ENCODE data around the gene CREM. TPM values are rescaled to one million over a fixed set of nuclear protein-coding genes. Genes with fewer than 3 reads are reported as not detected.
"Not testable (repeated sequence)": the region's sequence is repeated elsewhere in the genome, so short reads cannot be mapped to it uniquely, and the experiment has no call there.

CREM gene
- total RNA-seq, 1 donor from 2014 or later, result 39.4 TPM

GRCh38 chr10:35211390-35211789 is 84.7 kb downstream of the CREM start:
- Histone ChIP-seq H3K27me3 (ENCODE audit: control insufficient read depth, insufficient read depth, low read length) (no peaks in the 10 kb centered on the region), H3K36me3 (ENCODE audit: control insufficient read depth, insufficient read depth, low read length) (no peaks in the 10 kb centered on the region), H3K4me3 (ENCODE audit: low read depth, low read length) (no peak overlapping the region)
- no peak for TF ChIP-seq CTCF (IDR thresholded peaks at IDR 0.05; ENCODE audit: insufficient read depth, low read length, poor library complexity, severe bottlenecking)
- DNase-seq (ENCODE audit: low read depth), result no peak

- TF ChIP-seq CTCF (IDR thresholded peaks at IDR 0.05; ENCODE audit: insufficient read depth, low read length, poor library complexity, severe bottlenecking), result no peak
- DNase-seq (ENCODE audit: low read depth), result no peak
- no peak overlapping the region for H3K4me3 ChIP-seq (ENCODE audit: low read depth, low read length)
- no peaks in the 10 kb centered on the region for H3K27me3 ChIP-seq (ENCODE audit: control insufficient read depth, insufficient read depth, low read length)
- H3K36me3 ChIP-seq (ENCODE audit: control insufficient read depth, insufficient read depth, low read length), result no peaks in the 10 kb centered on the region
These were observed 86.2 kb downstream of the CREM start for GRCh38 chr10:35212856-35213255.

- Histone ChIP-seq H3K4me3 (ENCODE audit: low read depth, low read length) (no peak overlapping the region), H3K36me3 (ENCODE audit: control insufficient read depth, insufficient read depth, low read length) (no peaks in the 10 kb centered on the region), H3K27me3 (ENCODE audit: control insufficient read depth, insufficient read depth, low read length) (no peaks in the 10 kb centered on the region)
- no peak for TF ChIP-seq CTCF (IDR thresholded peaks at IDR 0.05; ENCODE audit: insufficient read depth, low read length, poor library complexity, severe bottlenecking)
- no peak for DNase-seq (ENCODE audit: low read depth)
These were observed 87.1 kb downstream of the CREM start for GRCh38 chr10:35213699-35214098.

GRCh38 chr10:35214607-35215020 is 88.0 kb downstream of the CREM start:
- no peaks in the 10 kb centered on the region for H3K36me3 ChIP-seq (ENCODE audit: control insufficient read depth, insufficient read depth, low read length)
- H3K4me3 ChIP-seq (ENCODE audit: low read depth, low read length), result no peak overlapping the region
- TF ChIP-seq CTCF (IDR thresholded peaks at IDR 0.05; ENCODE audit: insufficient read depth, low read length, poor library complexity, severe bottlenecking), result no peak
- no peaks in the 10 kb centered on the region for H3K27me3 ChIP-seq (ENCODE audit: control insufficient read depth, insufficient read depth, low read length)
- no peak for DNase-seq (ENCODE audit: low read depth)

- DNase-seq (ENCODE audit: low read depth), result no peak
- Histone ChIP-seq H3K4me3 (ENCODE audit: low read depth, low read length) (no peak overlapping the region), H3K27me3 (ENCODE audit: control insufficient read depth, insufficient read depth, low read length) (no peaks in the 10 kb centered on the region), H3K36me3 (ENCODE audit: control insufficient read depth, insufficient read depth, low read length) (no peaks in the 10 kb centered on the region)
- TF ChIP-seq CTCF (IDR thresholded peaks at IDR 0.05; ENCODE audit: insufficient read depth, low read length, poor library complexity, severe bottlenecking), result no peak
These were observed 88.5 kb downstream of the CREM start for GRCh38 chr10:35215107-35215506.

- TF ChIP-seq CTCF (IDR thresholded peaks at IDR 0.05; ENCODE audit: insufficient read depth, low read length, poor library complexity, severe bottlenecking), result no peak
- no peak overlapping the region for H3K4me3 ChIP-seq (ENCODE audit: low read depth, low read length)
- H3K27me3 ChIP-seq (ENCODE audit: control insufficient read depth, insufficient read depth, low read length), result no peaks in the 10 kb centered on the region
- DNase-seq (ENCODE audit: low read depth), result no peak
- no peaks in the 10 kb centered on the region for H3K36me3 ChIP-seq (ENCODE audit: control insufficient read depth, insufficient read depth, low read length)
These were observed 89.8 kb downstream of the CREM start for GRCh38 chr10:35216303-35216905.

- not testable (repeated sequence) for H3K4me3 ChIP-seq (ENCODE audit: low read depth, low read length); DNase-seq (ENCODE audit: low read depth); H3K36me3 ChIP-seq (ENCODE audit: control insufficient read depth, insufficient read depth, low read length); H3K27me3 ChIP-seq (ENCODE audit: control insufficient read depth, insufficient read depth, low read length)
These were observed 90.3 kb downstream of the CREM start for GRCh38 chr10:35216956-35217355.

All from kidney epithelial cell (primary cell).